Measurements from ENCODE around the gene HMCN2.

Gene HMCN2

GRCh38 chr9:130466537-130467217 lies 201.1 kb downstream of the HMCN2 start:
- DNase-seq (ENCODE audit: low read depth in 2 of 2): no peak

GRCh38 chr9:130467316-130467715 lies 201.8 kb downstream of the HMCN2 start:
- DNase-seq (ENCODE audit: low read depth in 2 of 2): no peak

GRCh38 chr9:130468566-130468965 lies 203.0 kb downstream of the HMCN2 start:
- DNase-seq (ENCODE audit: low read depth in 2 of 2): no peak

- no peak for DNase-seq (ENCODE audit: low read depth in 2 of 2)
Measured at GRCh38 chr9:130470269-130470668, 204.7 kb downstream of the HMCN2 start.

GRCh38 chr9:130470950-130471349 lies 205.4 kb downstream of the HMCN2 start:
- DNase-seq (ENCODE audit: low read depth in 2 of 2): no peak

GRCh38 chr9:130471411-130472183 lies 206.0 kb downstream of the HMCN2 start:
- DNase-seq (ENCODE audit: low read depth in 2 of 2): no peak

GRCh38 chr9:130472184-130472705 lies 206.7 kb downstream of the HMCN2 start:
- no peak for DNase-seq (ENCODE audit: low read depth in 2 of 2)

GRCh38 chr9:130473009-130473408 lies 207.4 kb downstream of the HMCN2 start:
- DNase-seq (ENCODE audit: low read depth in 2 of 2): no peak

- DNase-seq (ENCODE audit: low read depth in 2 of 2): no peak
Measured at GRCh38 chr9:130473566-130473965, 208.0 kb downstream of the HMCN2 start.

- no peak for DNase-seq (ENCODE audit: low read depth in 2 of 2)
Measured at GRCh38 chr9:130474106-130474505, 208.5 kb downstream of the HMCN2 start.

- DNase-seq (ENCODE audit: low read depth in 2 of 2): no peak
Measured at GRCh38 chr9:130476151-130476730, 210.7 kb downstream of the HMCN2 start.

- no peak for DNase-seq (ENCODE audit: low read depth in 2 of 2)
Measured at GRCh38 chr9:130477564-130477963, 212.0 kb downstream of the HMCN2 start.

GRCh38 chr9:130478152-130478551 lies 212.6 kb downstream of the HMCN2 start:
- DNase-seq (ENCODE audit: low read depth in 2 of 2): no peak

- DNase-seq (ENCODE audit: low read depth in 2 of 2): no peak
Measured at GRCh38 chr9:130478736-130479575, 213.4 kb downstream of the HMCN2 start.

- no peak for DNase-seq (ENCODE audit: low read depth in 2 of 2)
Measured at GRCh38 chr9:130479587-130479986, 214.0 kb downstream of the HMCN2 start.

- no peak for DNase-seq (ENCODE audit: low read depth in 2 of 2)
Measured at GRCh38 chr9:130480673-130481072, 215.1 kb downstream of the HMCN2 start.

GRCh38 chr9:130482463-130482862 lies 216.9 kb downstream of the HMCN2 start:
- no peak for DNase-seq (ENCODE audit: low read depth in 2 of 2)

GRCh38 chr9:130483371-130483971 lies 217.9 kb downstream of the HMCN2 start:
- DNase-seq (ENCODE audit: low read depth in 2 of 2): no peak
